GM12878 (cell line): ENCODE data around the gene WDR45B. TPM values are rescaled to one million over a fixed set of nuclear protein-coding genes. Genes with fewer than 3 reads are reported as not detected.

Source experiments
- ATAC-seq: fragments of 200-7000 bp; cut with Tn5 transposase; 3 replicates; pipeline ENCODE4 v1.9.1; 2020; ENCODE audit warnings: mild to moderate bottlenecking, moderate library complexity
- BruUV-seq: library from RNA; stranded (reverse); fragments of 400-500 nt; replicated peaks from 2 replicates; lab custom pipeline; 2021; lab: Mats Ljungman, UMichigan
- CTCF ChIA-PET: fragments of 300-600 bp; sonication (Branson Sonifier 250); formaldehyde crosslinking; extraction: SDS; loops from one replicate; lab custom pipeline; 2021; ENCODE audit warnings: inconsistent platforms; lab: Yijun Ruan, JAX
- POLR2A ChIA-PET: fragments of 350-600 bp; formaldehyde crosslinking; extraction: SDS; loops from one replicate; lab custom pipeline; 2021; ENCODE audit warnings: inconsistent platforms; lab: Charles Lee
- RAD21 ChIA-PET: fragments of 300-600 bp; sonication (Branson Sonifier 250); formaldehyde crosslinking; loops from one replicate; lab custom pipeline; 2023; ENCODE audit warnings: antibody characterized with exemption; ENCODE audit not compliant: unreplicated experiment; lab: Charles Lee
- SMC1A ChIA-PET: fragments of 300-600 bp; sonication (Branson Sonifier 250); formaldehyde crosslinking; loops from one replicate; lab custom pipeline; 2023; ENCODE audit not compliant: unreplicated experiment, uncharacterized antibody; lab: Charles Lee
- DNase-seq: peaks from one replicate; pipeline ENCODE4 v3.0.0-alpha.2; 2011; ENCODE audit warnings: low read depth, low spot score
- FAIRE-seq: peaks from 3 replicates; lab custom pipeline; 2011; peaks lifted over from hg19 to GRCh38; lab: Jason Lieb, UNC
- H2AFZ ChIP-seq: 2 replicates; pipeline ENCODE4 v1.6.0; 2011; ENCODE audit warnings: low read depth, low read length, control low read depth; ENCODE audit not compliant: control insufficient read depth
- H3K27ac ChIP-seq: 2 replicates; pipeline ENCODE4 v1.5.1; 2011; ENCODE audit warnings: control low read depth; ENCODE audit not compliant: control insufficient read depth, insufficient read depth
- H3K27me3 ChIP-seq, 2 experiments: replicated peaks in 1 of 2; 2 replicates each; pipeline versions ENCODE4 v1.6.0 to v1.6.1; 2011; ENCODE audit warnings: low read length in 1 of 2; ENCODE audit not compliant: control insufficient read depth in 2 of 2, insufficient read depth in 2 of 2
- H3K36me3 ChIP-seq, 2 experiments: 2 replicates each; pipeline ENCODE4 v1.5.1; 2011; ENCODE audit warnings: low read length in 1 of 2; ENCODE audit not compliant: control insufficient read depth in 2 of 2, insufficient read depth in 2 of 2
- H3K4me1 ChIP-seq: 2 replicates; pipeline ENCODE4 v1.6.1; 2011; ENCODE audit warnings: mild to moderate bottlenecking, low read length, moderate library complexity, mixed read lengths; ENCODE audit not compliant: control insufficient read depth, insufficient read depth
- H3K4me2 ChIP-seq: 2 replicates; pipeline ENCODE4 v1.6.0; 2011; ENCODE audit warnings: control low read depth; ENCODE audit not compliant: control insufficient read depth, insufficient read depth
- H3K4me3 ChIP-seq: fragments of 200-600 bp; sonication (generic); 2 replicates; pipeline ENCODE4 v1.5.1; 2016
- H3K79me2 ChIP-seq: 2 replicates; pipeline ENCODE4 v1.6.0; 2011; ENCODE audit warnings: low read length; ENCODE audit not compliant: control insufficient read depth, insufficient read depth
- H3K9ac ChIP-seq: 2 replicates; pipeline ENCODE4 v1.8.0; 2011; ENCODE audit warnings: low read length, control low read depth, mixed read lengths; ENCODE audit not compliant: control insufficient read depth, insufficient read depth
- H3K9me3 ChIP-seq: replicated peaks from 3 replicates; pipeline ENCODE4 v1.5.1; 2011; ENCODE audit warnings: mild to moderate bottlenecking, low read length; ENCODE audit not compliant: control insufficient read depth, insufficient read depth
- H4K20me1 ChIP-seq: 2 replicates; pipeline ENCODE4 v1.6.0; 2011; ENCODE audit not compliant: control insufficient read depth, insufficient read depth
- CUX1 ChIP-seq: IDR thresholded peaks from 2 replicates; pipeline ENCODE4 v1.6.1; 2012; ENCODE audit warnings: improper control_type of control experiment, low read depth, low read length; ENCODE audit not compliant: insufficient replicate concordance
- MTA3 ChIP-seq: IDR thresholded peaks from 2 replicates; pipeline ENCODE4 v1.6.1; 2012; ENCODE audit warnings: low read length, inconsistent platforms, borderline replicate concordance
- PAX5 ChIP-seq: IDR thresholded peaks from 2 replicates; pipeline ENCODE4 v1.6.1; 2011; ENCODE audit warnings: low read depth, low read length, borderline replicate concordance
- SMARCA5 ChIP-seq: fragments of 450-650 bp; IDR thresholded peaks from 2 replicates; pipeline ENCODE4 v1.6.1; 2017; ENCODE audit warnings: mild to moderate bottlenecking
- SUPT20H ChIP-seq: IDR thresholded peaks from 2 replicates; pipeline ENCODE4 v1.6.1; 2011; ENCODE audit warnings: low read depth, mild to moderate bottlenecking, low read length, moderate library complexity, borderline replicate concordance; ENCODE audit not compliant: control insufficient read depth
- YY1 ChIP-seq: IDR thresholded peaks from 2 replicates; pipeline ENCODE4 v1.6.1; 2011; ENCODE audit warnings: low read depth, mild to moderate bottlenecking, low read length
- WGBS: methylation state at CpG from one replicate; pipeline ENCODE4 v1.1.6; 2016; ENCODE audit warnings: low lambda C conversion rate; ENCODE audit not compliant: insufficient replicate concordance, insufficient coverage; ENCODE audit errors: missing lambda C conversion rate; 5-methylcytosine and 5-hydroxymethylcytosine counted together
- in situ Hi-C: fragments of 300-500 bp; cut with MboI; formaldehyde crosslinking; loops from 9 replicates; pipeline ENCODE4 v1.14.3; 2018; ENCODE audit warnings: mixed read lengths
- intact Hi-C: fragments of 100-400 bp; cut with micrococcal nuclease; formaldehyde crosslinking; loops from one replicate; pipeline ENCODE4 v1.14.2; 2022; ENCODE audit not compliant: unreplicated experiment
- polyA plus RNA-seq, 11 experiments: library from polyadenylated mRNA; depleted of rRNA in 4 of 11; unstranded in 6 of 11; stranded (reverse) in 5 of 11; fragments of >200 nt; fragmentation: Nextera tagmentation in 4 of 11; fragmentation: Illumina TruSeq in 1 of 11; extraction: Ambion mirVana in 4 of 11; extraction: Trizol in 1 of 11; gene quantifications; 1 replicate in 1 of 11; 2 replicates in 10 of 11; pipeline versions ENCODE4 v1.2.1 to v1.2.3, GENCODE V29; 2011 to 2016; ENCODE audit warnings: inconsistent platforms in 2 of 11, missing spikeins in 2 of 11, low read depth in 1 of 11
- total RNA-seq, 4 experiments: library from RNA; depleted of rRNA in 3 of 4; stranded (reverse); fragments of >200 nt in 3 of 4; fragmentation: Illumina TruSeq in 1 of 4; extraction: Trizol in 1 of 4; gene quantifications; 2 replicates each; pipeline versions ENCODE4 v1.2.1 to v1.2.3, GENCODE V29; 2013 to 2021
- TF ChIP-seq, protein P1 (sequence below): IDR thresholded peaks from 2 replicates; pipeline ENCODE4 v1.6.1; 2011; ENCODE audit warnings: low read depth, mild to moderate bottlenecking, low read length, moderate library complexity, borderline replicate concordance; ENCODE audit errors: extremely low read depth

Gene WDR45B
- total and polyA plus RNA-seq, 10 of the 15 experiments (the other 5 are each of a cell fraction or from before 2014, with no cell fraction given) = 1.0 to 73.7 (median 26.6) TPM

DNA sequence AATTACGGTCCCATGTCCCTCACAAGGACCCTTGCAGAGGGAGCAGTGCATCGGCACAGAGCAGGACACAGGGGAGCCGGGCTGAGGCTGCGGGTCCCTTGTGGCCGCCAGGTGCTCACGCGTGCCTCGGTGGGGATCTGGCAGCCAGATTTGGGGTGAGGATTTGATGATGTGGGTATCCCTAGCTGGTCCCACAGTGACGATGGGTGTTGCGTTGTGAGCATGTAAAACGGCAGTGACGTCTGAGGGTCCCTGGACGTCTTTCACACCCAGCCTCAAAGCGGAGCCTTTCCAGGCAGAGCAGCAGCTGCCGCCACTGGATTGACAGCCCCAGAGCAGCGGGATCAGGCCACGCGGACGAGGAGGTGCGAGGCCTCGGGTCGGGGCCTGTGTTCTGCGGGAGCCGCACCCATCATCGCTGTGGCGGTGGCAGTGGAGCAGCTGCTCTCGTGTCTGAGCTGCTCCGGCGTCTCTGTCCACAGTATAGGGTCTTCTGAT lies 54.6 kb downstream of the WDR45B start:
- FAIRE-seq (no peak), DNase-seq (no peak), ATAC-seq (no peak; the same call in 2 of the 3 replicates)
- peak overlapping the region; percentile 25; the same call in 1 of the 2 replicates for H3K9ac ChIP-seq
- H3K27ac ChIP-seq = peak overlapping the region; percentile 59; the same call in 1 of the 2 replicates
- WGBS = 73% methylated on average over 25 of the region's 29 CpGs
- no peaks in the 10 kb centered on the region; the same call in 1 of the 2 replicates for H3K79me2 ChIP-seq
- BruUV-seq = TSS peak; percentile 55
- peak overlapping the region; percentile 99 for H3K4me2 ChIP-seq
- H3K9me3 ChIP-seq = no peaks in the 10 kb centered on the region
- H3K4me1 ChIP-seq = peaks cover 17% of the 10 kb centered on the region
- H3K27me3 ChIP-seq = no peaks in the 10 kb centered on the region
- POLR2A ChIA-PET = interaction anchor here (0.6 kb wide), 1 partner anchor 619 kb away, joined by 7 read pairs; no protein-coding TSS in a partner anchor
- SMC1A ChIA-PET = no interaction called here
- TF ChIP-seq SMARCA5 = 0 out of 2 replicates have a peak, but pooled peaks have one; percentile 3
- no peak for TF ChIP-seq YY1
- intact Hi-C loops = no loop called here
- RAD21 ChIA-PET = no interaction called here
- peak overlapping the region; percentile 47; the same call in 1 of the 2 replicates for H2AFZ ChIP-seq
- H4K20me1 ChIP-seq = no peaks in the 10 kb centered on the region
- H3K4me3 ChIP-seq = peak overlapping the region; percentile 47
- CTCF ChIA-PET = no interaction called here
- in situ Hi-C loops = no loop called here
- H3K36me3 ChIP-seq = peaks cover 8 to 17% of the 10 kb centered on the region in 2 experiments; a peak in 2 of 4 replicates

GRCh38 chr17:82592767-82593589 lies 55.3 kb downstream of the WDR45B start:
- 21% methylated on average over 25 of the region's 29 CpGs for WGBS
- DNase-seq (peak; percentile 30), ATAC-seq (peak; percentile 47), FAIRE-seq (peak; percentile 78)
- H3K9me3 ChIP-seq = no peaks in the 10 kb centered on the region
- POLR2A ChIA-PET = no interaction called here
- SMC1A ChIA-PET = no interaction called here
- no TSS peak for BruUV-seq
- H3K36me3 ChIP-seq = peaks cover 8 to 16% of the 10 kb centered on the region in 2 experiments; a peak in 2 of 4 replicates
- H3K4me2 ChIP-seq = peak overlapping the region; percentile 99
- RAD21 ChIA-PET = no interaction called here
- no peaks in the 10 kb centered on the region; the same call in 1 of the 2 replicates for H3K79me2 ChIP-seq
- peak overlapping the region; percentile 59; the same call in 1 of the 2 replicates for H3K27ac ChIP-seq
- H3K27me3 ChIP-seq = no peaks in the 10 kb centered on the region
- no peaks in the 10 kb centered on the region for H4K20me1 ChIP-seq
- peak overlapping the region; percentile 47 for H3K4me3 ChIP-seq
- H2AFZ ChIP-seq = peak overlapping the region; percentile 47
- peaks cover 17% of the 10 kb centered on the region for H3K4me1 ChIP-seq
- CTCF ChIA-PET = no interaction called here
- peak overlapping the region; percentile 25; the same call in 1 of the 2 replicates for H3K9ac ChIP-seq
- in situ Hi-C loops = no loop called here
- intact Hi-C loops = no loop called here
- TF ChIP-seq, protein P1, sequence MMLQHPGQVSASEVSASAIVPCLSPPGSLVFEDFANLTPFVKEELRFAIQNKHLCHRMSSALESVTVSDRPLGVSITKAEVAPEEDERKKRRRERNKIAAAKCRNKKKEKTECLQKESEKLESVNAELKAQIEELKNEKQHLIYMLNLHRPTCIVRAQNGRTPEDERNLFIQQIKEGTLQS = no peak
- no peak for TF ChIP-seq CUX1
- TF ChIP-seq MTA3 = no peak
- no peak for TF ChIP-seq PAX5
- TF ChIP-seq SUPT20H = no peak
